Measurements from ENCODE around the gene KRTAP13-4.

GRCh38 chr21:30425826-30426225, 4.2 kb upstream of the KRTAP13-4 start, which contains the start of gene KRTAP13-3:
- TF ChIP-seq, protein P1, sequence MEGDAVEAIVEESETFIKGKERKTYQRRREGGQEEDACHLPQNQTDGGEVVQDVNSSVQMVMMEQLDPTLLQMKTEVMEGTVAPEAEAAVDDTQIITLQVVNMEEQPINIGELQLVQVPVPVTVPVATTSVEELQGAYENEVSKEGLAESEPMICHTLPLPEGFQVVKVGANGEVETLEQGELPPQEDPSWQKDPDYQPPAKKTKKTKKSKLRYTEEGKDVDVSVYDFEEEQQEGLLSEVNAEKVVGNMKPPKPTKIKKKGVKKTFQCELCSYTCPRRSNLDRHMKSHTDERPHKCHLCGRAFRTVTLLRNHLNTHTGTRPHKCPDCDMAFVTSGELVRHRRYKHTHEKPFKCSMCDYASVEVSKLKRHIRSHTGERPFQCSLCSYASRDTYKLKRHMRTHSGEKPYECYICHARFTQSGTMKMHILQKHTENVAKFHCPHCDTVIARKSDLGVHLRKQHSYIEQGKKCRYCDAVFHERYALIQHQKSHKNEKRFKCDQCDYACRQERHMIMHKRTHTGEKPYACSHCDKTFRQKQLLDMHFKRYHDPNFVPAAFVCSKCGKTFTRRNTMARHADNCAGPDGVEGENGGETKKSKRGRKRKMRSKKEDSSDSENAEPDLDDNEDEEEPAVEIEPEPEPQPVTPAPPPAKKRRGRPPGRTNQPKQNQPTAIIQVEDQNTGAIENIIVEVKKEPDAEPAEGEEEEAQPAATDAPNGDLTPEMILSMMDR (IDR thresholded peaks at IDR 0.05) = no peak
- TF ChIP-seq FOXM1 (IDR thresholded peaks at IDR 0.05; ENCODE audit: low read depth) (no peak), TAF1 (IDR thresholded peaks at IDR 0.05; ENCODE audit: borderline replicate concordance, low read depth, low read length) (no peak), MXI1 (IDR thresholded peaks at IDR 0.05; ENCODE audit: low read depth, low read length) (no peak), EP300 (IDR thresholded peaks at IDR 0.05; ENCODE audit: borderline replicate concordance in 1 of 2, low read depth in 1 of 2, low read length in 1 of 2) (no peak), NRF1 (IDR thresholded peaks at IDR 0.05; ENCODE audit: low read depth, low read length) (no peak), RAD21 (IDR thresholded peaks at IDR 0.05; ENCODE audit: low read length) (no peak)
- TF ChIP-seq, protein P2, sequence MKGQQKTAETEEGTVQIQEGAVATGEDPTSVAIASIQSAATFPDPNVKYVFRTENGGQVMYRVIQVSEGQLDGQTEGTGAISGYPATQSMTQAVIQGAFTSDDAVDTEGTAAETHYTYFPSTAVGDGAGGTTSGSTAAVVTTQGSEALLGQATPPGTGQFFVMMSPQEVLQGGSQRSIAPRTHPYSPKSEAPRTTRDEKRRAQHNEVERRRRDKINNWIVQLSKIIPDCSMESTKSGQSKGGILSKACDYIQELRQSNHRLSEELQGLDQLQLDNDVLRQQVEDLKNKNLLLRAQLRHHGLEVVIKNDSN (IDR thresholded peaks at IDR 0.05; ENCODE audit: borderline replicate concordance, low read depth) = no peak
